ENCODE results near the gene PPM1H.

The PPM1H gene

GRCh38 chr12:62701492-62701891 lies 233.5 kb downstream of the PPM1H start:
- no peak for DNase-seq

GRCh38 chr12:62700091-62700880 lies 234.7 kb downstream of the PPM1H start:
- DNase-seq: no peak

DNA sequence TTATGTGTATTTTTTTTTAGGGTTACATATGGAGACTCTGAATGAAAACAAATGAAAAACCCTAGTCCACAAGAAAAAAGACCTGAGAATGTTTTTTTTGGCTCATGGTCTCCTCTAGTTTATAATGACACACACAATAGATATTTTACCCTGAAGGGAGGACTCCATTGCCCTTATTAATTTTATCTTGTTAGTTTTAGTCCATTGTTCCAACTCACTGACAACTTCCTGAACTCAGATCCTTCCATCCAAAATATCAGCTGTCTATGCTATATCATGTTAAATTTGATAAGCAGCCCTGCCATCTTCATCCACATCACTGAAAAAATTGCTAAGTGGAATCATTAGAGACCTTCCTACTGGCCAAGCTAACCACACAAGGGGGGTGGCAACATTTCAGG lies 236.2 kb downstream of the PPM1H start:
- DNase-seq: no peak

- DNase-seq: no peak
Measured at GRCh38 chr12:62697893-62698292, 237.1 kb downstream of the PPM1H start.

GRCh38 chr12:62695696-62696095 lies 239.3 kb downstream of the PPM1H start:
- DNase-seq: no peak

GRCh38 chr12:62694632-62695031 lies 240.3 kb downstream of the PPM1H start:
- DNase-seq: no peak

DNA sequence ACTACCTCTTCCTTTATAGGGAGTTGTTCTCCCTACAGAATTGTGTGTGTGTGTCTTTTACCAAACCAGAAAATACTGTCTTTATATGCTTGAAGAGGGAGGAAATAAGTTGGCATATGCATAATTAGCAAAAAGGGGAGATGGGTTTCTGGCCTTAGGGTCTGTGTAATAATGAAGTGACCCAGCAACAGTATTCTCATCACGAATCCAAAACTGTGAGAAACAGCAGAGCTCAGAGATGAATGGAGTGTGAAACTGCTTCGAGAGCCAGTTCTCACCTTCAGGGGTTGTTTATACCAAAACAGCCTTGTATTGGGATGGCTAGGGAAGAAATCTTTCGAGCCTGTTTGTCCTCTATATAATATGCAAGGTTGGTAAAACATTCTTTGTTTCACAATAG lies 240.8 kb downstream of the PPM1H start:
- no peak for DNase-seq

DNA sequence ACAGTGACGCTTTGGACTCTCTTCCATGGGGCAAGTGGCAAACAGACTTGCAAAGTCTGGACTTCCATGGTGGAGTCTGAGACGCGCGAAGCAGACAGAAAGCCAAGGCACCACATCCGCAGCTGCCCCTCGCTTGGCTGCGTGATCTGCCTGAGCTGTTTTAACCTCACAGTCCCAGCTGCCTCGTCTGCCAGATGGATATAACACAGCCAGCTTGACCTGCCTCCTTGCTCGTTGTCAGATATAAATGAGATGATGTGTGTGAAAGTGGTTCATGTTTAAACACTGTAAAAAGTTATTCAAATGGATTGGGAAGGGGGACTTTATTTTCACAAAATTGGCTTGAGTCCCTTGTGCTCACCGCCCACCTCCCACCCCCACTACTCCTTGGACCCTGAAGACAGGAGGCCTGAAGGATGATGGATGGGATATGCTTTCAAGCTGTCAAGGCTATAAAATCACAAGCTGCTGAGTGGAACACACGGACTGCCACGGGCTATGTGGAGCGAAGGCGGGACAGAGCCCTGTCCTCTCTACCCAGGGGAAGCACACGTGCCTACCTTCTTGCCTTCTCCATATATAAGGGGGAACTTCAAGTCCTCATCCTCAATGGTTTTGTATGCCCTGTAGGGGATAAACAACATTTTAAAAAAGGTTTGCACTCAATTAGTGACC lies 241.4 kb downstream of the PPM1H start:
- no peak for DNase-seq

DNA sequence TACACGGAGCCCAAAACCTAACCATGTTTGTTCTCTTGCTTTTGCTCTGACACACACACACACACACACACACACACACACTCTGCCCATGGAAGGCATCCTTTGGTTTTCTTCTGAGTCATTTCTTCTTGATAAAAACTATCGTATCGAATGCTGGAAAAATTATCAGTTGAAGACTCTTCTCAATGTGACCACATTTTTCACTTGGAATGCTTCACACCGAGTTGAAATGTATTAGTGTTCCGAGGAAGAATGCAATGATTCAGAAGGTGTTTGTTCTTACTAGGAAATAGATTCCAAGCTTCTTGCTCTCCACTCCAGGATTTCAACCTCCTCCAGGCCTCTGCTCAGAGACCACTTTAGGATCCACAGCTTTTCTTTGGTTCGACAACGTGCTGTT lies 242.1 kb downstream of the PPM1H start:
- no peak for DNase-seq

- no peak for DNase-seq
Measured at GRCh38 chr12:62691309-62691708, 243.6 kb downstream of the PPM1H start.

GRCh38 chr12:62689042-62689839 lies 245.7 kb downstream of the PPM1H start:
- no peak for DNase-seq

GRCh38 chr12:62686938-62687337 lies 248.0 kb downstream of the PPM1H start:
- DNase-seq: no peak

DNA sequence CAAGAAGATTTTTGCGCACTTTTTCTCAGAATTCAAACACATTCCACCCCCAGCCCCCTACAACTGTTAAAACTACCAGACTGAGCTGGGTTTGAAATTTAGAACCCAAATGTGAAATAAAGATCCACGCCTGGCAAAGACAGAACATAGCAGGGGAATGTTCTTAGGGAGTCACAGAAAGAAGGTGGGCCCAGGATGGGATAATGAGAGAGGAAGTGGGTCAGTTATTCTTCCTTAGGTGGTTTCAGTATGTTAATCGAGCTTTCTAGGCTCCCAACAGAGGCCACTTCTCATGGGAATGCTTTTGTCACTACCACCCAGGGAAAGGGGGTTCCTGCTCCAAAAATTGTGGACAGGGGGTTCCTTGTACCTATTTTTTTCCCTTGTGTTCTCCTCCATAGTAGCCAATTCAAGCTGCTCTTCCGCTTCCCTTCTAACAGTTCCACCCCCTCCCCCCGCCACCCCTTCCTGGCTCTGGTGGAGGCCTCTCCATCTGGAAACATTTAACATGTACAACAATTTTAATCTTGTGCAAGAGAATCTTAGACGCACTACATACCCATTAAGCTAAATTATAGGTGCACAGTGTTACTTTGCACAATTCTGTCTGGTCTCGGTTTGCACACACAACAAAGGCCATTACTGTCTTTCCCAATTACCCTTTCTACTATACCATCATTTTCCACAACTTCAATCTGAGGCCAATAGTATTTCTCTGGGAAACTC lies 250.2 kb downstream of the PPM1H start:
- no peak for DNase-seq

DNA sequence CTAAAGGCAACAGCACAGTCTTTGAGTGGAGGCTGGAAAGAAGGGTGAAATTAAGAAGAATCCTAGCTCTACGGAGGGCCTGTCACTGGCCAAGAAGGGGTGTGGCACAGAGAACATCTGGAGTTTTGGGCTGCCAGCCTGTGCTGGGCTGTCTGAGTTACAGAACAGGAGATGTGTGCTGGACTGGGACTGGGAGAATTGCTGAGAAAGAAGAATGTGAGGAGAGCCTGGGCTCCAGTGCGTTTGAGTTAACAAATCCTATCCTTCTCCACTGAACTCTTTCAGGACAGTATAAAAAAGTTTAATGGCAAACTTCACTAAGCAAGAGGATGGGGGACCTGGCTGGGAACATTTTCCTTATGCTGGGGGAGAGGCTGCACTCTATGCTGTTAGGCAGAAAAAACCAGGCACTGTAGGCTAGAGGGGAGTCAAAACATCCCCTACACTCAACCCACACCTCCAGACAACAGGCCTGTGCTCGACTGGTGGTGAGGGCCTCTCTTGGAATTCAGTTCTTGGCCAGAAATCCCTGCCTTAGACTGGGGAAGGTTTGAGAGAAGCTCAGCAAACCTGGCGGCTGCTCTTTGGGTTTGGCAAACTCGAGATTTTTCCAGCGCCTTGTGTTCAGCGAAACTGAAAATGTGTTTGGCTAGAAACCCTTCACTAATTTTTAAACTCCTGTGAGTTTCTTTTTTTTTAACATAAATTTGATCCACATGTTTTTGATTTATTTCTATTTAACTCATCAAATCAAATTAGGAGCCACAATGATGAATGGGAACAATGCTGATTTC lies 251.0 kb downstream of the PPM1H start:
- DNase-seq: no peak

GRCh38 chr12:62681306-62681705 lies 253.6 kb downstream of the PPM1H start:
- no peak for DNase-seq

GRCh38 chr12:62679608-62680007 lies 255.3 kb downstream of the PPM1H start:
- DNase-seq: no peak

GRCh38 chr12:62677355-62677754 lies 257.6 kb downstream of the PPM1H start:
- no peak for DNase-seq

GRCh38 chr12:62676521-62677307 lies 258.2 kb downstream of the PPM1H start:
- DNase-seq: no peak

DNA sequence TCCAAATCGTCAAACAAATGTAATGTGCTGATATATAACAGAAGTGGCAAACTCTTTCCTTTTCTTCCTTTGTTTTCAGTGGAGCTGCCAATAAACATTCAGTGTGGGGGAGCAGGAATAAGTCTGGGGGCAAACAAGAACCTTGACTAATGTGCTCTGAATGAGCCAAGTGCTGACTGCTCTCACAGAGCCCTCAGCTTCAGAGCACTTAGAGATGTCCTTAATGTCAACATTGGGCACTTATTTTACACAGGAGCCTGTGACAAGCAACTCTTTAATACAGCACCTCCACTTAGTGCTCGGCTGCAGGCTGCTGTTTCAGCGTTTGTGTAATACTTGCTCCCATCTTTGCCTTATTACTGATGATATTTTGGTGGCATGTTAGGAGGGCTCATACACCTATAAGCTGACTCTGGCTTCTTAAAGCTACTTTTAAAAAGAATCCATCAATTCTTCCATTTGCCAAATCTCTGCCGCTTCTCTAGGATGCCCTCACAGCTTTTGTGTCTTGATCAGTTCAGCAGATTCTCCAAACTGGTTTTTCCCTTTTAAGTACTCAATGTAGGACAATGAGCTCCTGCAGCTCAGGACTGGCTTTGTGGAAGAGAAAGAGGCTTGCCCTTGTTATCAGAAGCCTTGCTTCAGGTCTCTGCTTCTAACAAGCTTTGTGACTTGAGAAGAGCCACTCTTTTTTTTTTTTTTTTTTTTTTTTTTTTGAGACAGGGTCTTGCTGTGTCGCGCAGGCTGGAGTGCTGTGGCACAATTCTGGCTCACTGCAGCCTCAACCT lies 261.7 kb downstream of the PPM1H start:
- DNase-seq: no peak

DNA sequence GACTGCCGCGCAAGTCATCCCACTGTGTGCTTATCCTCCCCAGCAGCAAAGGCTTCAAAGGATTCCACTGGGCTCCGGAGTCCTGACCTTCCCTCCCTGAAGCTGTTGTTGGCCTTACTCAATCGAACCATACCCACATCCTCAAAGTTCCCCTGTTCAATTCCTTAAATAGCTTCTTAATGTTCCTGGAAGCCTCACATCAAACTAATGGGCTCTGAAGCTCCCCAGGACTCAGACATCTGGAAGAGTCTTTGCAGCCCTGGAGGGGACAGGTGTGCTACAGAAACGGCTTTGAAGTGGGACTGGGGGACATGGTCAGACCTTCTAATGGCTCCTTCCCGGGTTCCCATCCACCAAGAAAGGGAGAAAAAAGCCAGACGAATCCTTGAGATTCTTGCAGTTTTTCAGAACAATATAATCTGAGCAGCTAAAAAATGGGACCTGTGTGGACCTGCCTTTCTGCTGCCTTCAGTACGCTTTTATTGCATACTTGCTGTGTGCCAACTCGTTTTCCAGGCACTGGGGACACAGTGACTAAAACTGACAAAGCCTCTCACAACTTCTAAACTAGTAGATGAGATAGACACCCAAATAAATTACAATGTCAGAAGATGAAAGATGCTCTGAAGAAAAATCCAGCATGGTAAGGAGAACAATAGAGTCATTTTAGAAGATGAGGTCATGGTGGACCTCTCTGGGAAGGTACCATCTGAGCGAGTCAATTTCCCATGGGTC lies 263.8 kb downstream of the PPM1H start:
- no peak for DNase-seq

Measured in activated CD4-positive, alpha-beta T cell treated with anti-CD3 and anti-CD28 coated beads, Interleukin-2, amount 50 U/mL, for 1 hour (primary cell).